ELR (cell line): ENCODE data around the gene F2RL1.
"Not testable (repeated sequence)": the region's sequence is repeated elsewhere in the genome, so short reads cannot be mapped to it uniquely, and the experiment has no call there.

ENCODE experiments used
- DNase-seq: peaks from one replicate; pipeline ENCODE4 v3.0.0-alpha.2; 2015; ENCODE audit warnings: low read depth

Gene F2RL1

GRCh38 chr5:76805821-76806505, 12.9 kb upstream of the F2RL1 start:
- DNase-seq, result peak; percentile 98

DNA sequence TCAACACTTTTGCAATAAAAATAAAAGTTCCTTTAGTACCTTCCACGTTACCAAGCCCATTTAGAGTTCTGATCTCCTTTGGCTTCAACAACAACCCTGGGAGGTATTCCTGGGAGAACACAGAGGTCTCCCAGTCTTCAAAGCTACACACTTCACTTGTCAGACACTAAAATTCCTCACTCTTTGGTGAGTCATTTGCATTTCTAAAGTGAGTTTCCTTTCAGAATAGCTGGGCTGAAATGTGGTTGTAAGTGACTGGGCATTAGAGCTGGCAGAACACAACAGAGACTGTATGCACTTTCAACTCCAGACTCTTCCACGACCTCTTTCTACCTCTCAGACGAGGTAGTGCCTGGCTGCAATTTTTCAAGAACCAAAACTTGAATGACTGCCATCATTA, 11.5 kb upstream of the F2RL1 start:
- peak; percentile 90 for DNase-seq

DNA sequence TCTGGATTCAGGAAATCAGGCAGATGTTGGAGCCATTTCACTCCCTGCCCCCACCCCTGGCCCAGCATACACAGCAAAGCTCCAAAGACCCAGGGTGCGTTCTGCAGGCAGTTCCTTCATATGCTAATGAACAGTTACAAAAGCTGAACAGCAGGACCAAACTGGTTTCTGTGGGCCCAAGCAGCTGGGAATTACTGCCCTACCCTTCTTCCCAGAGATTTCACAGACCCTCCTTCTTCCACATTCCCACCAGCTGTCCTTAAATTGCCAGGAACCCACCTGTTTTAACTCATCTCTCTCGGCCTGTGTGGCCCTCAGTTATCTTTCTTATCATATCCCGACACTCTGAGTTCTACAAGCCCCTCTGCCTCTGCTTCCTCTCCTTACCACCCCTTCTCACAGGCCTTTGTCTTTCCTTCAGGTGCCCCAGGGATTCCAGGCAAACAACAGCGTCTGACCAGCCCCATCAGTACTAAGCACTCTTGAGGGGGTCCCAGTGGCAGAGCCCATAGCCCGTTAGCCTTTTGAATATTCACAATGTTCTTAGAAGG, 10.6 kb upstream of the F2RL1 start:
- no peak for DNase-seq

DNA sequence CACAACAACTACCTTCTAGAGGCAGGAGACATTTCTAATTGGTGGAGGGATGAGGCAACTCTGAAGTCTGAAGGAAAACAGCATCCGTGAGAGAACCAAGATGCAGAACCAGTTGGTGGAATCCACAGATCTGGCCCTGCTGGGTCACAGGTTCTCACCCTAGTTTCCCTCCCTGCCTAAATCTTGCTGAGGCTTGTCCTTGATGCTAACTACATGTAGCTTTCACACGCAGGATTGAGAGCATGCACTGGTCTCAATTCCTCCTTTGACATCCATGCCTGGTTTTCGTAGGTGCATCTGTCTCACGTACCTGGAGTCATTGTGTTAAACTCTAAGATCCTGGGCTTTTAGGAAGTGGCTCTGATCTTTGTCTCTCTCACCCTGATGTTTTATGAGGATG, 9.7 kb upstream of the F2RL1 start:
- DNase-seq, result no peak

DNA sequence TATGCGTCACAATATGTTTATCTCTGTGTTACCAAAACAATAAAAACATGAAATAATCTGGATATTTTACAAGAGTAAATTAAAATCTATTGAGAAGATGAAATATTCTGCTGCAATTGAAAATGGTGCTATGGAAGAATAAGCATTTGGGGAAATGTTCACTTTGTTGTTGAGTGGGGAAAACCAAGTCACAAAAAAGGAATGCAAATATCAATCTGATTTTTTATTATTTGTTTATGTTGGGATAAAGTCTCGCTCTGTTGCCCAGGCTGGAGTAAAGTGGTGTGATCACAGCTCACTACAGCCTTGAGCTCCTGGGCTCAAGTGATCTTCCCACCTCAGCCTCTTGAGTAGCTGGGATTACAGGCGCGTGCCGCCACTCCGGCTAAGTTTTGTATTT, 8.6 kb upstream of the F2RL1 start:
- no peak for DNase-seq

GRCh38 chr5:76811214-76811613, 7.6 kb upstream of the F2RL1 start:
- peak; percentile 74 for DNase-seq

- not testable (repeated sequence) for DNase-seq
These were observed 6.6 kb upstream of the F2RL1 start for GRCh38 chr5:76812209-76812608.

DNA sequence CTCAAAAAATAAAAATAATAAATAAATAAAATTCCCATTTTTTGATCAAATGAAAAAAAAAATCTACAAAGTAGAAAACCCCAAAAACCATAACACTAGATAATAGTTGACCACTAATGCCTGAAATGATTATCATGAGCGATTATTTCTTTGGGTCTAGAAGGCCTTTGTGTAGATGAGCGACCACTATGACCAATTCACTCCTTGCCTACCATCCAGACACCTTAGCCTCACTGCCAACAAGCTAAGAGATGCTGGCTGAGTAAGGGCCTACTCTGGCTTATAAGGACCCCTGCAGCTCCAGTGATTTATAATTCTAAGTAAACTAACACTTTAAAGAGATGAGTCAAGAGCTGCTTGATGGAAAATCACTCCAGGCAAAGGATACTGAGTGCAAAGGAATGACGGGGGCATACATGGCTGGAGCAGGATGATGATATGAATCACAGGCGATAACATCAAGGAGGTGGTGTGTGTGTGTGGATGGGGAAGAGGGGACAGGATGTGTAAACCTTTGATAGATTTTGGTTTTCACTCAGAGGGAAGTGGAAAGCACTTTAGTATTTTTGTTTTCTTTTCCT, 4.8 kb upstream of the F2RL1 start:
- peak; percentile 98 for DNase-seq

DNA sequence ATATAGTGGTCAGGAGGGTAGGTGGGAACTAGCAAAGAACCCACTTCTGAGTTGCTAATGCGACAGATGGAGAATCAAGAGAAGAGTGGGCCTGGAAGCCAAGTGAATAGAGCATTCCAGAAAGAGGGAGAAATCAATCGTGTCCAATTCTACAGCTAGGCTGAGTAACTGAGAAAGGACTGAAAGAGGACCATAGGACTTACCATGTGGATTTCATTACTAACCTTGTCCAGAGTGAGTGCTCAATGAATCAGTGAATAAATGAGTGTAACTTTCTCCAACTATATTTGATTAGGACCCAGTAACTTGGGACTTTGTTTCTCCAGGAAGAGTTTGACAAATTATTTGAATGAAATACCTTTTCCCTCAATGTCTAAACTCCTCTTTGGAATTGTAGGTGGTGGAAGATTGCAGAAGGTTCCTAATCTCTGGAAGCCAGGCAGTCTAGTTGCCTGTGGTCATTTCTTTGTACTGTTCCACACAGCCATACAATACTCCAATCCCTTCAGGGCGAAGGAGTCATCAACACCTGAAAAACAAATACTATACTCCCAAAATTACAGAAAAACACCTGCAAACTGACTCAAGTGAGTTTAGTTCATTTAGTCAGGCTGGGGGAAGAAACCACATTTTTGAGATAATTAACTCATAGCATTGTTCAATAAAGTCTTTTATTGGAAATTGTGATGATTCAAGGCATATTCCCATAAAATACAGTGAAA, 2.6 kb upstream of the F2RL1 start:
- peak; percentile 49 for DNase-seq

DNA sequence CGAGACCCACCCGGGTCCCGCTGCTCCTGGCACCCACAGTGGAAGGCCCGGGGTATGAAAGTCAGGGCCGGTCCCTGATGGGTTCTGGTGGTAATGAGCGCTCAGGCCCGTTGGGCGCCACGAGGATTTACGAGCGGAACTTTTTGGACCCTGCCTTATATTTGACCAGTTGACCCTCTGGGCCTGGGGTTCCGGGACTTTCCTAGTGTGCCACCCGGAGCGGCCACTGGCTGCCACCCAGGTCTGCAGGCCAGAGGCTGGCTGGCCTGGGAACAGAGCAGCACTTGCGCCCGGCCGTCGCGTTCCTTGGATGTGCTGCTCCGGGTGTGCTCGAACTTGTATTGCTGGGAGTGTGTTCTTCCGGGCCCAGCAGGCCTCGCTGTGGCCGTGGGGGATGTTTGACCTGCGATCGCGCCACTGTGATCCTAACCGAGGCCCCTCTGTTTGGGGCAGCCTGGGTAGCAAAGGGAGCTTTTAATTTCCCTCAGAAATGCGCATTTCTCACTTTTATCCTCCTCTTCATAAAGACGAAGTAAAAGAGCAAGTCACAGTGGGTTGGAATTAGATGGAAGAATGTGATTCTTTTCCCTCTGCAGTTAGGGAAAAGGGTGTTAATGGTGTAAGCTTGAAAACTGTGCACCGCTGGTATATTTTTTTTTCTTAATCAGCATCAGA, 1.2 kb downstream of the F2RL1 start:
- no peak for DNase-seq

DNA sequence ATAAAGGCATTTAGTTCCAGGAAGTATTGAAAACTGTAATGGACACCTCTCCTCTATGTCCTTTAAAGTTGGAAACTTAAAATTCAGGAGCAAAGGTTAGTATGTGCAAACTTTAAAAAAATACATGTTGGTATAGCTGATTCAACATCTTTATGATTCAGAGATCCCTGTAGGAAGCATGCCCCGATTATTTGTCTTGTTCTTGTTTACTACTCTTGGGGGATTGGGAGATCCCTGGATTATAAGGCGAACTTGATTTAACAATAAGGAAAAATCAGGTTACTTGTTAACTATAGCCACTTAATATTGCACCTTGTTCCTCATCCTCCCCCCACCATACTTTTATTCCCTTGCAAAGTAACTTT, 1.7 kb downstream of the F2RL1 start:
- no peak for DNase-seq

- DNase-seq, result no peak
These were observed 2.3 kb downstream of the F2RL1 start for GRCh38 chr5:76821136-76821535.

- DNase-seq, result not testable (repeated sequence)
These were observed 3.4 kb downstream of the F2RL1 start for GRCh38 chr5:76822105-76822731.

DNA sequence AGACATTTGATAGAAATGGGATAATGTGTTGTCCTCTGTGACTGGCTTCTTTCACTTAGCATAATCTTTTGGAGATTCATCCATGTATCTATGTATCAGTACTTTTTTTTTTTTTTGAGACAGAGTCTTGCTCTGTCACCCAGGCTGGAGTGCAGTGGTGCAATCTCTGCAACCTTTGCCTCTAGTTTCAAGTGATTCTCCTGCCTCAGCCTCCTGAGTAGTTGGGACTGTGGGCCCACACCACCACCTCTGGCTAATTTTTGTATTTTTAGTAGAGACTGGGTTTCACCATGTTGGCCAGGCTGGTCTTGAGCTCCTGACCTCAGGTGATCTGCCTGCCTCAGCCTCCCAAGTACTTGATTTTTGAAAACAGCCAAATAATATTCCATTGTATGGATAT, 7.6 kb downstream of the F2RL1 start:
- not testable (repeated sequence) for DNase-seq

- DNase-seq, result peak; percentile 76
These were observed 12.3 kb downstream of the F2RL1 start for GRCh38 chr5:76831110-76831452.

DNA sequence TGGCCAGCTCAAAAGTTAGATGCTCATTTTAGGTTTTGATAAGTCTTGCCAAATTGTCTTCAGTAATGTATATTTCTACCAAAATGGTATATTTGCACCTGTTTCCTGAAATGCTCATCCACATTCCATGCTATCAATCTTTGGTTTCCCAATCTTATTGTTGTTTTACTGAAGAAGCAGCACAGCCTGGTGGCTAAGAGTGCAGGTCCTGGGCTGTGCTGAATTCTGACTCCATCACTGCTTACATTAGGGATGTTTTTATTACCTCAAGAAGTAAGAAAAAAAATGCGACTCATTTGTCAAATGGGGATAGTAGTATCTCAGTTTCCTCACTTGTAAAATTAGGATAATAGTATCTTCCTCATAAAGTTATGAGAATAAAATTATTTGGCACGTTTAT, 17.4 kb downstream of the F2RL1 start:
- peak; percentile 50 for DNase-seq

- peak; percentile 62 for DNase-seq
These were observed 17.8 kb downstream of the F2RL1 start for GRCh38 chr5:76836585-76836984.

- peak; percentile 89 for DNase-seq
These were observed 19.8 kb downstream of the F2RL1 start for GRCh38 chr5:76838481-76839261.

- DNase-seq, result no peak
These were observed 22.5 kb downstream of the F2RL1 start for GRCh38 chr5:76841361-76841760.

- DNase-seq, result no peak
These were observed 27.1 kb downstream of the F2RL1 start for GRCh38 chr5:76845890-76846289.
